HUES64 (cell line): ENCODE data around the gene FAH.
"Not testable (repeated sequence)": the region's sequence is repeated elsewhere in the genome, so short reads cannot be mapped to it uniquely, and the experiment has no call there.

Experiments
- H3K27ac ChIP-seq: 2 replicates; pipeline ENCODE4 v1.7.0; 2013; ENCODE audit warnings: low read depth, low read length, inconsistent platforms
- H3K27me3 ChIP-seq: 2 replicates; pipeline ENCODE4 v1.6.1; 2013; ENCODE audit warnings: mild to moderate bottlenecking, low read length; ENCODE audit not compliant: insufficient read depth
- H3K36me3 ChIP-seq: 2 replicates; pipeline ENCODE4 v1.6.1; 2013; ENCODE audit warnings: mild to moderate bottlenecking, low read length; ENCODE audit not compliant: insufficient read depth
- H3K4me1 ChIP-seq: 2 replicates; pipeline ENCODE4 v1.6.1; 2013; ENCODE audit warnings: mild to moderate bottlenecking, low read length, moderate library complexity; ENCODE audit not compliant: insufficient read depth
- H3K4me3 ChIP-seq: 2 replicates; pipeline ENCODE4 v1.5.1; 2013; ENCODE audit warnings: mild to moderate bottlenecking, low read length, moderate library complexity
- H3K9ac ChIP-seq: 2 replicates; pipeline ENCODE4 v1.6.1; 2013; ENCODE audit warnings: mild to moderate bottlenecking, low read depth, low read length
- H3K9me3 ChIP-seq: 2 replicates; pipeline ENCODE4 v1.6.1; 2013; ENCODE audit warnings: low read depth, low read length; ENCODE audit not compliant: insufficient read depth
- WGBS: fragments of 150-250, 120-280 bp; methylation state at CpG from one replicate; pipeline ENCODE4 v1.1.7; 2013; ENCODE audit warnings: missing lambda C conversion rate; 5-methylcytosine and 5-hydroxymethylcytosine counted together

Gene FAH

DNA sequence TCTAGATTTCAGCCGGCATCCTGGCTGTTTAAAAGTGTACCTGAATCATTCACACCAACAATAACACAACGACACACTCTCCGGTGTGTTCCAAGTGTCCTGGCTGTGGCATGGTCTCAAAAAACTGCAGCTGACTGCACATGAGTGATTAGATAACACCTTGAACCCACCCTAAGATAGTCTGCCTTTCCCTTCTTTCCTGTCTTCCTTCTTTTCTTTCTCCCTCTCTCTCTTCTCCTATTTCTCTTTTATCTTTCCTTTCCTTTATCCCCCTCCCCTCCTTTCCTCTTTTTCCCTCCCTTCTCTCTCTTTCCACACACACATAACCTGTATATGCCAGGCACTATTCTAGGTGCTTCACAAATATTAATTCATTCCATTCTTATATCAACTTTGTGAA lies 1.2 kb upstream of the FAH start:
- H3K36me3 ChIP-seq: no peaks in the 10 kb centered on the region
- H3K27ac ChIP-seq: no peak overlapping the region
- H3K9me3 ChIP-seq: no peaks in the 10 kb centered on the region
- WGBS: 83% methylated on average over 3 of the region's 3 CpGs
- no peak overlapping the region for H3K9ac ChIP-seq
- peaks cover 16% of the 10 kb centered on the region for H3K4me1 ChIP-seq
- H3K27me3 ChIP-seq: peaks cover 9% of the 10 kb centered on the region; the same call in 1 of the 2 replicates
- H3K4me3 ChIP-seq: peak overlapping the region; percentile 77

DNA sequence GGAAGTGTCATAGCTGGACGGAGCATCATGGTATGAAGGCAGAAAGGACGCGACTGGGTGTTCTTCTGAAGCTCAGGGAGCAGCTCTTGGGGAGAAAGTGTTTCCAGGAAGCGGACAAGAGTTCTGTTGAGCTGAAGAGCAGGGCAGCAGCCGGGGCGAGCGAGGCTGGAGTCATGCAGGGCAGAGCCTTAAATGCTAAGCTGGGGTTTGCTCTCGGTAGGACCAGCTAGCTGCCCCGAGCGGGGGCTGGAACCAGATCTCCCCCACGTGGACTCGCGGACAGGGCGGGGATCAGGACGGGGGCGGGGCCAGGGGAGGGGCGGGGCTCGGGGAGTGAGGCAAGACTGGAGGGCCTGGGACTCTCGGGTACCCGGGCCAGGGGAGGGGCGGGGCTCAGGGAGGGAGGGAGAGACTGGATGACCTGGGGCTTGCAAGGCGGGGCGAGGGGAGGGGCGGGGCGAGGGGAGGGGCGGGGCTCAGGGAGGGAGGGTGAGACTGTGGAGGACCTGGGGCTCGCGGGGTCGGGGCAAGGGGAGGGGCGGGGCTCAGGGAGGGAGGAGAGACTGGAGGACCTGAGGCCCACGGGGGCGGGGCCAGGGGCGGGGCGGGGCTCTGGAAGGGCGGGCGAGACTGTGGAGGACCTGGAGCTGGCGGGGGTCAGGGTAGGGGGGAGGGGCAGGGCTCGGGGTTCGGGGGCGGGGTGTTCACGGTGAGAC lies 461 bp upstream of the FAH start:
- peaks cover 9% of the 10 kb centered on the region; the same call in 1 of the 2 replicates for H3K27me3 ChIP-seq
- no peaks in the 10 kb centered on the region for H3K36me3 ChIP-seq
- peak overlapping the region; percentile 77 for H3K4me3 ChIP-seq
- H3K4me1 ChIP-seq: peaks cover 16% of the 10 kb centered on the region
- peak overlapping the region; percentile 57 for H3K9ac ChIP-seq
- H3K9me3 ChIP-seq: no peaks in the 10 kb centered on the region
- H3K27ac ChIP-seq: no peak overlapping the region
- WGBS: 2% methylated on average over 31 of the region's 41 CpGs

DNA sequence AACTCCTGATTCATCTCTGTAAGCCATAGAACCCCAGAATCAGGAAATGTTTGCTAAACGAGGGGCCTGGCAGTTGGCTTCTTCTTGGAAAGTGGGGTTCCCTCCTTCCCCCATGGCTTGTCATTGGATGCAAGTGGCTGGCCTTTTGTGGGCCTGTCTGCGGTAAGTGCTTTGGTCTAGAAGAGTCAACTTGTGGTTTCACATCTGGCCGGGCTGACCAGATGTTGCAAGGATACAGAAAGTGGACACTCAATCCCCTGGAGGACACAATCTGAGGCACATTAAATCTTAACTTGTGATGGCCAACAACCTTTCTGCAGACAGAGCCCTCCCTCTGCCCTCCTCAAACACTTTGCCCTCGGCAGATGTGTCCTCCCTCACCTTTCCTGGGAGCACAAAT lies 1.1 kb downstream of the FAH start:
- H3K9me3 ChIP-seq: no peaks in the 10 kb centered on the region
- H3K9ac ChIP-seq: no peak overlapping the region
- H3K27ac ChIP-seq: no peak overlapping the region
- peaks cover 9% of the 10 kb centered on the region; the same call in 1 of the 2 replicates for H3K27me3 ChIP-seq
- 92% methylated on average over 4 of the region's 4 CpGs for WGBS
- H3K36me3 ChIP-seq: 0 out of 2 replicates have a peak, but pooled peaks cover 4% of the 10 kb centered on the region
- peak overlapping the region; percentile 64 for H3K4me3 ChIP-seq
- H3K4me1 ChIP-seq: peaks cover 16% of the 10 kb centered on the region

DNA sequence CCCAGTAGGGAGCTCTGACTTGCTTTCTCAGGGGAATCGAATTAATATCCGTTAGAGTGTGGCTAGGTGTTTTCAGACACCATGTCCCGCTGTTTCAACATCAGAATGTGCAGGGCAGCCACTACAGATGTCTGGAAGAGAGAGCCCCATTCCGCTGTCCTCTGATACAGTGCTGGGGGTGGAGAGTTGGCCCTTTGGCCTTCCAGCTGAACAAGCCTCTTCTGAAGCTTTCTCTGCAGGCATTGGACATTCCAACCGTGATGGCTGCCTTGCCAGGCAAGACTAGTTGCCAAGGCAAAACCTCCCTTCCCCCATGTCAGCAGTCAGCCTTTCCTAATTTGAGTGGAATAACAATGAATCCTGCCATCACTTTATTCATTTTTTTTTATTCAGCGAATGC lies 1.5 kb downstream of the FAH start:
- no peak overlapping the region for H3K9ac ChIP-seq
- no peaks in the 10 kb centered on the region for H3K9me3 ChIP-seq
- no peak overlapping the region for H3K27ac ChIP-seq
- H3K27me3 ChIP-seq: peaks cover 9% of the 10 kb centered on the region; the same call in 1 of the 2 replicates
- H3K4me3 ChIP-seq: no peak overlapping the region
- H3K36me3 ChIP-seq: 0 out of 2 replicates have a peak, but pooled peaks cover 4% of the 10 kb centered on the region
- H3K4me1 ChIP-seq: peaks cover 16% of the 10 kb centered on the region
- 89% methylated on average over 6 of the region's 6 CpGs for WGBS

DNA sequence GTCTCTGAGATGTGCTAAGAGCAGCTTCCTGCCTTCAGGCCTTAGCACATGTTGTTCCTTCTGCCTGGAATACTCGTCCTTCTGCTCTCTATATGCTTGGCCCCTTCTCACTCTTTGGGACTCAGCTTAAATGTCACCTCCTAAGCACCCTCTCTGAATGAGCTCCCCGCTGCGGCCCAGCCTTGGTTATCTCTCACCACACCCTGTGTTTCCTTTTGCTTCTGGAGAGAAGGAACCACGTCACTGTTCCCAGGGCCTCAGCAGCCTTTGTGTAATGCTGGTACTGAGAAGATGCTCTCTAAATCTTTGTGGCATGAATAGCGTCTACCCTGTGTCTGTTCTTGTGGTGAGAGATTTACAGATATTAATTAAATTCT lies 2.2 kb downstream of the FAH start:
- no peaks in the 10 kb centered on the region for H3K9me3 ChIP-seq
- no peak overlapping the region for H3K4me3 ChIP-seq
- peaks cover 16% of the 10 kb centered on the region for H3K4me1 ChIP-seq
- H3K27ac ChIP-seq: no peak overlapping the region
- H3K9ac ChIP-seq: no peak overlapping the region
- H3K27me3 ChIP-seq: peaks cover 9% of the 10 kb centered on the region; the same call in 1 of the 2 replicates
- H3K36me3 ChIP-seq: peaks cover 9% of the 10 kb centered on the region; the same call in 1 of the 2 replicates
- 94% methylated on average over 4 of the region's 5 CpGs for WGBS

DNA sequence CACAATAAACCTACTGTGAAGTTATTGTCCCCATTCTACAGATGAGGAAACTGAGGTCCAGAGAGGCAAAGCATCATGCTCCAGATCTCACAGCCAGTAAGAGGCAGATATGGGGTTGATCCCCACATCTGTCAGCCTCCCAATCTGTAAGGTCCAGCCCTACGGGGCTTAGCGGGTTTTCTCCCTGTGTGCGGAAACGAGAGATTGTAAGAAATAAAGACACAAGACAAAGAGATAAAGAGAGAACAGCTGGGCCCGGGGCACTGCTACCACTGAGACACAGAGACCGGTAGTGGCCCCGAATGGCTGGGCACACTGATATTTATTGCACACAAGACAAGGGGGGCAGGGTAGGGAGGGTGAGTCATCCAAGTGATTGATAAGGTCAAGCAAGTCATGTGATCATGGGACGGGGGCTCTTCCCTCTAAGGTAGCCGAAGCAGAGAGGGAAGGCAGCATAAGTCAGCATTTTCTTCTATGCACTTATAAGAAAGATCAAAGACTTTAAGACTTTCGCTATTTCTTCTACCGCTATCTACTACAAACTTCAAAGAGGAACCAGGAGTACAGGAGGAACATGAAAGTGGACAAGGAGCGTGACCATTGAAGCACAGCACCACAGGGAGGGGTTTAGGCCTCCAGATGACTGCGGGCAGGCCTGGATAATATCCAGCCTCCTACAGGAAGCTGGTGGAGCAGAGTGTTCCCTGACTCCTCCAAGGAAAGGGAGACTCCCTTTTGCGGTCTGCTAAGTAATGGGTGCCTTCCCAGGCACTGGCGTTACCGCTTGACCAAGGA lies 2.8 kb downstream of the FAH start:
- not testable (repeated sequence) for H3K27ac ChIP-seq, H3K9me3 ChIP-seq, H3K27me3 ChIP-seq, H3K4me3 ChIP-seq, H3K9ac ChIP-seq
- WGBS: 89% methylated on average over 14 of the region's 16 CpGs
- peaks cover 12% of the 10 kb centered on the region; the same call in 1 of the 2 replicates for H3K36me3 ChIP-seq
- H3K4me1 ChIP-seq: peaks cover 16% of the 10 kb centered on the region

DNA sequence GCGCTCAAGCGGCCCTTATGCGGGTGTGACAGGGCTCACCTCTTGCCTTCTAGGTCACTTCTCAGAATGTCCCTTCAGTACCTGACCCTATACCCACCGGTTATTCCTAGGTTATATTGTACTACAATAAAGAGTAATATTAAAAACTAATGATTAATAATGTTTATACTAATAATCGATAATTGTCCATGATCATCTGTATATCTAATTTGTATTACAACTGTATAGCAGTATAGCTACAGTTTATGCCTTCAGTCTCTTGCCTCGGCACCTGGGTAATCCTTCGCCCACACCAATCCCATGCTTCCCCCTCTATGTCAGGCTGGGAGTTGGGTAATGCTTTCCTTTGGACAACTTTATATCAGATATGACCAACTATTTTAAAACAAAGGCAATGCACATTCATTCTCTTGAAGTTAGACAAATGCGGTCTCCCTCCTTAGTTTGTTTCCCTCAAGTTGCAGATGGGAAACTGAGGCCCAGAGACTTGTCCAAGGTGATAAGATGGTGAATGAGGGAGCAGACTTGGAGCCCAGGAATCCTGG lies 3.4 kb downstream of the FAH start:
- peaks cover 14% of the 10 kb centered on the region; the same call in 1 of the 2 replicates for H3K36me3 ChIP-seq
- no peak overlapping the region for H3K4me3 ChIP-seq
- H3K27ac ChIP-seq: no peak overlapping the region
- H3K27me3 ChIP-seq: peaks cover 6% of the 10 kb centered on the region; the same call in 1 of the 2 replicates
- H3K4me1 ChIP-seq: peaks cover 16% of the 10 kb centered on the region
- no peak overlapping the region for H3K9ac ChIP-seq
- WGBS: 96% methylated on average over 4 of the region's 8 CpGs
- H3K9me3 ChIP-seq: no peaks in the 10 kb centered on the region

DNA sequence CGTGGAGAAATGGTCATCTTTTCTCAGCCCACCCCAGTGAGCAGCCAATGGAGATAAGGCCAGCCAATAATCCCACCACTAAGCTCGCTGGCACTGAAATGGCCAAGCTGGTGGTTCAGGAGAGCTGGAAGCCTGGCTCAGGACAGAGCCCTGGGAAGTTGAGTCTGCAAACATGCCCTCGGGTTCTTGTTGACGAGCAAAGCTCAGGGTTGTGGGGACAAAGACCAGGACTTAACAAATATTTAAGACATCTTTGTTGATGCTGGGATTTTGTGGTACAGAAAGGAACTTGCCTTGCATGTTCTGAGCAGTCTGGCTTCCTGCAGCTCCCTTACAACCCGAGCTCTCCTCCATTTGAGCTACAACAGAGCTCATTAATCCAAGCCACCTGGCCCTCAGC lies 4.4 kb downstream of the FAH start:
- H3K27ac ChIP-seq: no peak overlapping the region
- H3K9me3 ChIP-seq: no peaks in the 10 kb centered on the region
- no peaks in the 10 kb centered on the region; the same call in 1 of the 2 replicates for H3K27me3 ChIP-seq
- peaks cover 18% of the 10 kb centered on the region for H3K36me3 ChIP-seq
- peaks cover 11% of the 10 kb centered on the region; the same call in 1 of the 2 replicates for H3K4me1 ChIP-seq
- H3K4me3 ChIP-seq: no peak overlapping the region
- no peak overlapping the region for H3K9ac ChIP-seq
- 77% methylated on average over 5 of the region's 5 CpGs for WGBS

DNA sequence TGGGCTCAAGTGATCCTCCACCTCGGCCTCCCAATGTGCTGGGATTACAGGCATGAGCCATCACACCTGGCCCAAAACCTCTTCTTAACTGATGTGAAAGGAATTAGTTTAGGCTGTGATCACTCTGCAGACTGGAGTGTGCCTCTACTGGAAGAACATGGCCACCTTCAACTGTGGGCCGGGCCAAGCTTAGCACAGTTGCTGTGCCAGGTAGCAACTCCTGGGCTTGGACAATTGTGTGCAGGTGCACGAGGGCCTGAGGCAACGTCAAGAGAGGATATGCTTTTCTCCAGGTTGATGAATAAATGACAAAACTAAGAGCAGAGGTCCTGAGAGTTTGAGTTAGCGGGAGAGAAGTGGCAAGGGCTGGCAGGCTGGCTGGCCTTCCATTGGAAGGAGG lies 6.5 kb downstream of the FAH start:
- Histone ChIP-seq H3K36me3 (peaks cover 37% of the 10 kb centered on the region), H3K9me3 (no peaks in the 10 kb centered on the region), H3K27me3 (no peaks in the 10 kb centered on the region), H3K9ac (no peak overlapping the region), H3K4me1 (peaks cover 5% of the 10 kb centered on the region; the same call in 1 of the 2 replicates), H3K4me3 (no peak overlapping the region), H3K27ac (no peak overlapping the region)
- WGBS: 92% methylated on average over 5 of the region's 5 CpGs

DNA sequence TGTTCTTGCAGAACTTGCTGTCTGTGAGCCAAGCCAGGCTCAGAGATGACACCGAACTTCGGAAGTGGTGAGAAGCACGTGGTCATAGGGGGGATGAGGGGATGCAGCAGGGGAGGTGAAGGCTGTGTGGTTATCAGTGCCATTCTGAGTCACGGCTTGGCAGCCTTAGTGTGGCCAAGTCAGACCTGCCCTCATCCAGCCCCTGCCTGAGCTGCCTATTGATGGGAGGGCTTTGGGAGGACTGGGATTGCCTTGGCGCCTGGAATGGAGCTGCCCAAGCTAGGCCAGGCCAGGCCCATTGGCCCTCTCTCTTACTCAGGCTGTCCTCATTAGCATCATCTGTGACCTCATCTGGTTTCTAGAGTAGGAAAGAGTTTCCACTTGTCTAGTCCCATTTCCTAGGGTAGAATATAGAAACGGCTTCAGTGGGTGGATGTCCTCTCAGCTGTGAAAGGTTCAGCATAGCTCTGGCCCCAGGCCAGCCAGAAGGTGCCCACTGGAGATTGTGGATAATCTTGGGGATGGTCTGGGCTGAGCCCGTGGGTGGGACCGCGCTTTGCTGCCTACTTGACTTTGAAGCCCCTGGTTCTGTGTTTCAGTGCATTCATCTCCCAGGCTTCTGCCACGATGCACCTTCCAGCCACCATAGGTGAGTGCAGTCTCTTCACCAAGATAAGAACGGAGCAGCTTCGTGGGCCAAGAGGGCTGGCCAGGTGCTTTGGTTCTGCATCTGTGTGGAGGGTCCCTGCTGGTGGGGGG lies 7.2 kb downstream of the FAH start:
- Histone ChIP-seq H3K27ac (no peak overlapping the region), H3K36me3 (peaks cover 39% of the 10 kb centered on the region)

More for the DNA sequence above, 7.2 kb downstream of the FAH start:
- H3K9ac ChIP-seq: no peak overlapping the region
- 94% methylated on average over 12 of the region's 12 CpGs for WGBS
- no peak overlapping the region for H3K4me3 ChIP-seq
- peaks cover 5% of the 10 kb centered on the region; the same call in 1 of the 2 replicates for H3K4me1 ChIP-seq
- no peaks in the 10 kb centered on the region for H3K9me3 ChIP-seq
- no peaks in the 10 kb centered on the region for H3K27me3 ChIP-seq
